Measurements from ENCODE around the gene SLC35G4. TPM values are rescaled to one million over a fixed set of nuclear protein-coding genes. Genes with fewer than 3 reads are reported as not detected.

The SLC35G4 gene
- polyA plus RNA-seq, 1 of the 3 experiments (the other 2 are of a cell fraction): not detected

DNA sequence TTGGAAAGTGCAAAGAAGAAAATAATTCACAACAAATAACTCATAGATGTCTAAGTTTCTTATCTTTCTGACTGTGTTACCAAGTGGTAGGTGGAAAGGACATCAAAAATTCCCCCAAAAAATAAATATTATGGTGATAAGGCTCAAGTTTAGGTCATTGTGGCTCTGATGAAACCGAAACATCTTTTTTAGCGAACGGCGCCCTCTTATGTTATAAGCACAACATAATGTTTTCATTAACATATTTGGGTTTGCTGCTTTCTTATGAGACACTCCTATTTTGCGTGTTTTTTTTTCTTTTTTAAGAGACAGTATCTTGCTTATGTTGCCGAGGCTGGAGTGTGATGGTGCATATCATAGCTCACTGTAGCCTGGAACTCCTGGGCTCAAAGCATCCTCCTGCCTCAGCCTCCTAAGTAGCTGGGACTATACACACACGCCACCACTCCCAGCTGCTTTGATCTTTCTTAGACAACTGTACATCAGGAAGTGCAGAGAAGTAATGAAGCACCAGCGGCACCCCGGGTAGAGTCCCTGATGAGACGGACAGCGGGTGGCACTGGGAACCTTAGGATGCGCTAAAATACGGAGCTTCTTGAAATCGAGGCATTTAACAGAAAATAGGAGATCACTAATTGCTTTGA lies 38.5 kb upstream of the SLC35G4 start:
- Histone ChIP-seq H3K4me3 (ENCODE audit: low read depth in 2 of 2, low read length in 1 of 2) (0 out of 4 replicates have a peak overlapping the region, but pooled peaks of 1 of the 2 experiments have one; percentile 20), H3F3A (replicated peaks; ENCODE audit: insufficient read depth) (no peaks in the 10 kb centered on the region), H3K27me3 (ENCODE audit: insufficient read depth) (peaks cover 56% of the 10 kb centered on the region; the same call in 1 of the 2 replicates), H3K4me2 (0 out of 2 replicates have a peak overlapping the region, but pooled peaks have one; percentile 42), H3K27ac (ENCODE audit: low read depth in 2 of 2, low read length in 1 of 2) (no peak overlapping the region), H3K9ac (no peak overlapping the region), H3K79me2 (ENCODE audit: insufficient read depth) (no peaks in the 10 kb centered on the region), H2AFZ (ENCODE audit: low read depth) (peak overlapping the region; percentile 26; the same call in 1 of the 2 replicates), H3K9me2 (no peaks in the 10 kb centered on the region), H3K4me1 (ENCODE audit: control insufficient read depth in 1 of 2, insufficient read depth in 2 of 2, low read depth in 1 of 2, low read length in 1 of 2) (no peaks in the 10 kb centered on the region), H3K36me3 (replicated peaks in 1 of 2; ENCODE audit: control insufficient read depth in 1 of 2, insufficient read depth in 2 of 2, low read length in 1 of 2) (no peaks in the 10 kb centered on the region), H4K20me1 (ENCODE audit: insufficient read depth) (no peaks in the 10 kb centered on the region), H3K9me3 (no peaks in the 10 kb centered on the region)
- TF ChIP-seq, protein P1, sequence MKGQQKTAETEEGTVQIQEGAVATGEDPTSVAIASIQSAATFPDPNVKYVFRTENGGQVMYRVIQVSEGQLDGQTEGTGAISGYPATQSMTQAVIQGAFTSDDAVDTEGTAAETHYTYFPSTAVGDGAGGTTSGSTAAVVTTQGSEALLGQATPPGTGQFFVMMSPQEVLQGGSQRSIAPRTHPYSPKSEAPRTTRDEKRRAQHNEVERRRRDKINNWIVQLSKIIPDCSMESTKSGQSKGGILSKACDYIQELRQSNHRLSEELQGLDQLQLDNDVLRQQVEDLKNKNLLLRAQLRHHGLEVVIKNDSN (IDR thresholded peaks at IDR 0.05; ENCODE audit: borderline replicate concordance, low read depth): no peak
- TF ChIP-seq, protein P2, sequence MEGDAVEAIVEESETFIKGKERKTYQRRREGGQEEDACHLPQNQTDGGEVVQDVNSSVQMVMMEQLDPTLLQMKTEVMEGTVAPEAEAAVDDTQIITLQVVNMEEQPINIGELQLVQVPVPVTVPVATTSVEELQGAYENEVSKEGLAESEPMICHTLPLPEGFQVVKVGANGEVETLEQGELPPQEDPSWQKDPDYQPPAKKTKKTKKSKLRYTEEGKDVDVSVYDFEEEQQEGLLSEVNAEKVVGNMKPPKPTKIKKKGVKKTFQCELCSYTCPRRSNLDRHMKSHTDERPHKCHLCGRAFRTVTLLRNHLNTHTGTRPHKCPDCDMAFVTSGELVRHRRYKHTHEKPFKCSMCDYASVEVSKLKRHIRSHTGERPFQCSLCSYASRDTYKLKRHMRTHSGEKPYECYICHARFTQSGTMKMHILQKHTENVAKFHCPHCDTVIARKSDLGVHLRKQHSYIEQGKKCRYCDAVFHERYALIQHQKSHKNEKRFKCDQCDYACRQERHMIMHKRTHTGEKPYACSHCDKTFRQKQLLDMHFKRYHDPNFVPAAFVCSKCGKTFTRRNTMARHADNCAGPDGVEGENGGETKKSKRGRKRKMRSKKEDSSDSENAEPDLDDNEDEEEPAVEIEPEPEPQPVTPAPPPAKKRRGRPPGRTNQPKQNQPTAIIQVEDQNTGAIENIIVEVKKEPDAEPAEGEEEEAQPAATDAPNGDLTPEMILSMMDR (IDR thresholded peaks at IDR 0.05): peak; percentile 49
- TF ChIP-seq RAD21 (IDR thresholded peaks at IDR 0.05; ENCODE audit: low read length) (peak; percentile 31; the same call in 1 of the 2 replicates), RXRA (IDR thresholded peaks at IDR 0.05; ENCODE audit: borderline replicate concordance, low read depth) (no peak), FOSL2 (IDR thresholded peaks at IDR 0.05; ENCODE audit: borderline replicate concordance, low read depth) (no peak)
- DNase-seq: no peak
- POLR2A ChIA-PET: no interaction called here
- WGBS (ENCODE audit: low lambda C conversion rate): 19% methylated on average over 14 of the region's 14 CpGs
- CTCF ChIA-PET: interaction anchor here (1.0 to 1.7 kb wide), 2 partner anchors 18 to 260 kb away, joined by 3 to 7 read pairs; no protein-coding TSS in a partner anchor

DNA sequence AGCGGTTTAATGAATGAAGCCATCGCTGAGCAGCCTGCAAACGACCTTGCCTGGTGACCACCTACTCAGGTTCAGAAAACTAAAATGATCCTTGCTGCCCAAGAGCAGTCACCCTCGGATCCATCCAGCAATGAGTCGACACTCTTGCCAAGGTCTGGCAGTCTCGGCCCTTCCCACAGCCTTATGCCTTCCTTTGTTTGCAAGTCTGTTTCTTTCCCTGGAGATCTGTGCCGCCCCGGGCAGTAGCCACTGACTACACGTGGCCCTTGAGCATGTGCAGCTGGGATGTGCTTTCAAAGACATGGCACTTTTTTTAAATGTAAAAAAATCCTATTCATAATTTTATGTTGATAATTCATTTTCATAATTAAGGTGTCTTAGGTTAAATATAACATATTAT lies 37.2 kb upstream of the SLC35G4 start:
- Histone ChIP-seq H3K4me2 (no peak overlapping the region), H3K79me2 (ENCODE audit: insufficient read depth) (no peaks in the 10 kb centered on the region), H3K4me1 (ENCODE audit: control insufficient read depth in 1 of 2, insufficient read depth in 2 of 2, low read depth in 1 of 2, low read length in 1 of 2) (no peaks in the 10 kb centered on the region), H2AFZ (ENCODE audit: low read depth) (no peak overlapping the region), H3K9ac (no peak overlapping the region), H3F3A (replicated peaks; ENCODE audit: insufficient read depth) (no peaks in the 10 kb centered on the region), H3K27ac (ENCODE audit: low read depth in 2 of 2, low read length in 1 of 2) (no peak overlapping the region), H3K9me3 (no peaks in the 10 kb centered on the region), H4K20me1 (ENCODE audit: insufficient read depth) (no peaks in the 10 kb centered on the region), H3K36me3 (replicated peaks in 1 of 2; ENCODE audit: control insufficient read depth in 1 of 2, insufficient read depth in 2 of 2, low read length in 1 of 2) (no peaks in the 10 kb centered on the region), H3K9me2 (no peaks in the 10 kb centered on the region), H3K27me3 (ENCODE audit: insufficient read depth) (peaks cover 51% of the 10 kb centered on the region; the same call in 1 of the 2 replicates), H3K4me3 (ENCODE audit: low read depth in 2 of 2, low read length in 1 of 2) (no peak overlapping the region)
- ChIA-PET POLR2A (no interaction called here), CTCF (interaction anchor here (1.7 kb wide), 1 partner anchor 19 kb away, joined by 7 read pairs; no protein-coding TSS in a partner anchor)
- TF ChIP-seq CHD2 (IDR thresholded peaks at IDR 0.05; ENCODE audit: low read length, partially characterized antibody) (no peak), ZBTB33 (IDR thresholded peaks at IDR 0.05; ENCODE audit: borderline replicate concordance, low read depth) (no peak), TCF12 (IDR thresholded peaks at IDR 0.05) (no peak), NFIC (IDR thresholded peaks at IDR 0.05; ENCODE audit: borderline replicate concordance) (no peak), NRF1 (IDR thresholded peaks at IDR 0.05; ENCODE audit: low read depth, low read length) (no peak), RXRA (IDR thresholded peaks at IDR 0.05; ENCODE audit: borderline replicate concordance, low read depth) (no peak), RAD21 (IDR thresholded peaks at IDR 0.05; ENCODE audit: low read length) (no peak)
- 3% methylated on average over 8 of the region's 9 CpGs for WGBS (ENCODE audit: low lambda C conversion rate)
- DNase-seq: no peak

Measured in SK-N-SH (cell line).